GM19463 (cell line): ENCODE data around the gene PTPN21.
"Not testable (repeated sequence)": the region's sequence is repeated elsewhere in the genome, so short reads cannot be mapped to it uniquely, and the experiment has no call there.

Experiments used
- ATAC-seq: cut with Tn5 transposase; IDR thresholded peaks from one replicate; pipeline ENCODE4 v1.9.1; 2021; ENCODE audit warnings: mild to moderate bottlenecking, moderate library complexity; ENCODE audit not compliant: unreplicated experiment

The PTPN21 gene

DNA sequence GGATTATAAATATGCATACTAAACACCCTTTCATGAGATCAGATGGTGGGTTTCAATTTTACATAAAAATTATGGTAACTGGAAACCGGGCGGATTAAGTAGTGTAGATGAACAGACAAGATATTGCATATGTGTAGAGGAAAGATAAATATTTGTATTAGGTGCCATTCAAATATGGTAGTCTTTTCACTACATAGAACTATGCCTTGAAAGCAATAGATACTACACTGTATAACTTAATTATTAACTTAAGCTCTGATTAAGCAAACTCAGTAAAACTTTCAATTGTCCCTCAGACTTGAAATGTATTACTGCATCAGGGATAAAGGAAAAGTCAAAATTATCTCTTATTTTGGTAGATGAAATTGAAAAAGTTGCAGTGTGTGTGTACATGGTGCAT is 1.9 kb downstream of the PTPN21 start:
- ATAC-seq = no peak

GRCh38 chr14:88551980-88552431 is 2.8 kb downstream of the PTPN21 start:
- no peak for ATAC-seq

- peak; percentile 65 for ATAC-seq
These were observed 3.5 kb downstream of the PTPN21 start for GRCh38 chr14:88551094-88551870.

DNA sequence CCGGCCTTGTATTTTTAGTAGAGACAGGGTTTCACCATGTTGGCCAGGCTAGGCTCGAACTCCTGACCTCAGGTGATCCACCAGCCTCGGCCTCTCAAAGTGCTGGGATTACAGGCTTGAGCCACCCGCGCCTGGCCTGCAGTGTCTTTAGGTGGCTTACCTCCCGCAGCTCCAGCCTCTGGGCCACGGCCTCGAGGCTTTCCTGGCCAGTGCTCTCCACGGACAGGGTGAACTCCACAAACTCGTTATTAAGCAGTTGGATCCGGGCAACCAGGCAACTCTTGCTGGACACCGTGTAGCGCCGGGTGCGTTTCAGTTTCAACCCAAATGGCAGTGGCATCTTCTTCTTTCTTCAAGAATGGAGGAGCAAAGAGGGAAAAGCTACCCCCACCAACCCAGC is 4.7 kb downstream of the PTPN21 start:
- ATAC-seq = no peak

DNA sequence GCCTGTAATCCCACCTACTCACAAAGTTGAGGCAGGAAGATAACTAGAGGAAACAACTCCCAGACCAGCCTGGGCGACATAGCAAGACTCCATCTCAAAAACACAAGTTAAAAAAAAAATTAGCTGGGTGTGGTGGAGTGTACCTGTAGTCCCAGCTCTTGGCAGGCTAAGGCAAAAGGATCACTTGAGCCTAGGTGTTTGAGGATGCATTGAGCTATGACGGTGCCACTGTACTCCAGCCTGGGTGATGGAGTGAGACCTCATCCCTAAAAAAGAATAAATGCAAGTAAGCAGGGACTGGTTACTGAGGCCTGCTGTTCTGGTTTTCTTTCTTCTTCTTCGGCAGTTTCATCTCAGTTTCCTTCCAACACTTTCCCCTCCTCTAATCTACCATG is 7.4 kb downstream of the PTPN21 start:
- ATAC-seq = no peak

- no peak for ATAC-seq
These were observed 8.0 kb downstream of the PTPN21 start for GRCh38 chr14:88546621-88547385.

DNA sequence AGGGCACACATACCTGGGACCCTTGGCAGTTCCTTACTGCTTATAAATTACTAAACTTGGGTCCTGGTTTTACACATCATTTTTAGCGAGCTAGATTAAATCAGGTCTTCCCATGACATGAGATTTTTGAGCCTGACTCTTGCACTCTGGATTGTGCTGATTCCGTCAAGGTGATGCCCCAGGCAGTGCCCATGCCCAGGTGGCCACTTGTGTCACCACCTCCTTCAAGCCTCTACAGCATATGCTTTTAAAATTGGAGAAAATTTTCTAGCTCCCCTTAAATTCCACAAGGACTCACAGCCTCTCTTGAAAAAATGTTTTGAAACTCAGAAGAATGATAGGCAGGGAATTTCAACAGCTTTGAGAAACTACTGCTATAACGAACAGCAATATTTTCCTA is 9.6 kb downstream of the PTPN21 start:
- ATAC-seq = no peak

DNA sequence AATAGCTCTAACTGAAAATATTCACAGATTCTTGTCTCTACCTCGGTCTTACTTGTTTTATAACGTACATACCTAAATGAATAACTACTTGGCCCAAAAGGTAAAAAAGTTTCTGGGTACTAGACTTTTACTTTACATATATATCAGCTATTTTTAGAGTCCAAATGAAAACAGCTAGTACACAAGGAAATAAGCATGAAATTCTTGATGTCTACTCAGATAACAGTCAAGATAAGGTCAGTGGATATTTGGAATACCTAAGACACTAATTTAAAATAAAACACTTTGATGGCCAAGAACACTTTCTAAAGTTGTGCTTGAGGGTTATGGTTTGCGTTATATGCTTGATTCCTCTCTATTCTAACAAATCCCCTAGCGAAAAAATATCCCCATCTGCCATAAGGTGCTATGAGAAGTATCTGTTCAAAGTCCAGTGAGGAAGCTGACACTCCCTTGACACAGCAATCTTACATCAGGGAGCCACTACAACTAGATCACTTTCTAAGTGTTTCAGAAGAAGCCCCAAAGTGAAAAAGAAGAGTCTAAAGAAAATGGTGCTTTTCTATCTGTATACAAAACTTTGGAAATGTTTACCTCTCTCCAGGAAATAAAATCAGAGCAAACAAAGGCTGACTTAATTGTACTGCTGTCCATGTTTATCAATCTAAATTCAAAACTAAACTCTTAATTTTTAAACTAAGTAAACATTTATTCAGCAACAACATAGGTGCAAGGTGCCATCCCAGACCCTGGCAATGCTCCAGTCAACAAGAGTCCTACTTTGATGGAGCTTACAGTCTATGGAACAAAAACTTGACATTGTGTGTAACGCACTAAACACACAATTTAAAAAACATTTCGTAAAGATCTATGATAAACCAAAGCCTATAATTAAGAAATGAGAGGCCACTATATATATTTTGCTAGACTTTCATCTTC is 11.7 kb downstream of the PTPN21 start:
- ATAC-seq = no peak

DNA sequence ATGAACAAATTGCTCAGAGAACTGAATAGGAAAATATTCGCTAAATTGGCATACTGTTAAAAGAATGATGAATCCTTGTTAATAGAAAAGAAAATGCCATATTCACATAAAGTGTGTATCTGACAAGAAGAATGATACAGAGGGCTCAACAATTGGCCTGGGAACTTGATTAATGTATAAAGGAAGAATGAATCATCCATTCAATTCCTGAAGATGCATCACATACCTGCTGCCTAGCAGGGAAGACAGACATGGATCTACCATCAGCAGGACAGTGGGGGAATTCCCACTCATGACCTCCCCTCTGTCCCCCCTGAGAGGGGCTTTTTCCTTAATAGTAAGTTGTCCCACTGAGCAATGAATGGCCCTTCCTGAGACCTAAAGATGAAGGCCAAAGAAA is 13.5 kb downstream of the PTPN21 start:
- no peak for ATAC-seq

- no peak for ATAC-seq
These were observed 19.0 kb downstream of the PTPN21 start for GRCh38 chr14:88535813-88536212.

DNA sequence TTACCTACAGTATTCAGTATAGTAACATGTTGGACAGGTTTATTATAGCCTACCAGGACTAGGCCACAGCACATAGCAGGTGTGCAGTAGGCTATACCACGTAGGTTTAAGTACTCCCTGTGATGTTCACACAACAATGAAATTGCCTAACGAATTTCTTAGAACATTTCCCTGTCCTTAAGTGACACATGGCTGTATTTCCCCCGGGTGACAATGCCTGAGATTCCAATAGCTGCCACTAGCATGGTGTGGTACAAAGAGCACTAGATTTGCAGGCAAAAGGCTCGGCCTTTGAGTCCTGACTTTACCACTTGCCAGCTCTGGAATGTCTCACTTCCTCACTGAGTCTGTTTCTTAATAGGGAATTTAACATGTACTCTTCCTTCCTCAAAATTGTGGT is 19.7 kb downstream of the PTPN21 start:
- no peak for ATAC-seq

- ATAC-seq = no peak
These were observed 21.7 kb downstream of the PTPN21 start for GRCh38 chr14:88533064-88533602.

DNA sequence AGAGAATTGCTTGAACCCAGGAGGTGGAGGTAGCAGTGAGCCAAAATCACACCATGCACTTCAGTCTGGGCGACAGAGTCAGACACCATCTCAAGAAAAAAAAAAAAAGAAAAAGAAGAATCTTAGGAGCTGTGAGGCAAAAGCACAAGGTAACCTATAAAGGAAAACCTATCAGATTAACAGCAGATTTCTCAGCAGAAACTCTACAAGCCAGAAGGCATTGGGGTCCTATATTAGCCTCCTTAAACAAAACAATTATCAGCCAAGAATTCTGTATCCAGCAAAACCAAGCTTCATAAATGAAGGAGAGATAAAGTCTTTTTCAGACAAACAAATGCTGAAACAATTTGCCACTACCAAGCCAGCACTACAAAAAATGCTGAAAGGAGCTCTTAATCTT is 24.9 kb downstream of the PTPN21 start:
- ATAC-seq = not testable (repeated sequence)

DNA sequence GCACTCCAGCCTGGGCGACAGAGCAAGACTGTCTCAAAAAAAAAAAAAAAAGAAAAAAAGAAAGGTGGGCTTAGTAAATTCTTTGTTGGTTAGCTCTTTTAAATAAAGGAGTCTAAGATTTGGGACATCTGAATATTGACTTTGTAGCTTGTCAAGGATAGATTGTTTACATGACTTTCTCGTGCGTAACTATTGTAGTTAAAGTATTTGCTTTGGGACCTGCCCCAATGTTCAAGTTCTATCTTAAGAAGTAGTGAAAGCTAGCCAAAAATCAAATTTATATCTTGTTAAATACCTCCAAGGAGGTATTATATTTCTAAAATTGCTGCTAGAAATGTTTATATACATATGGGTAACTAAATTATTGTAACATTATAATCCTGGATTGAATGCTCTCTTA is 32.4 kb downstream of the PTPN21 start:
- no peak for ATAC-seq

GRCh38 chr14:88521818-88522217 is 33.0 kb downstream of the PTPN21 start:
- ATAC-seq = no peak

DNA sequence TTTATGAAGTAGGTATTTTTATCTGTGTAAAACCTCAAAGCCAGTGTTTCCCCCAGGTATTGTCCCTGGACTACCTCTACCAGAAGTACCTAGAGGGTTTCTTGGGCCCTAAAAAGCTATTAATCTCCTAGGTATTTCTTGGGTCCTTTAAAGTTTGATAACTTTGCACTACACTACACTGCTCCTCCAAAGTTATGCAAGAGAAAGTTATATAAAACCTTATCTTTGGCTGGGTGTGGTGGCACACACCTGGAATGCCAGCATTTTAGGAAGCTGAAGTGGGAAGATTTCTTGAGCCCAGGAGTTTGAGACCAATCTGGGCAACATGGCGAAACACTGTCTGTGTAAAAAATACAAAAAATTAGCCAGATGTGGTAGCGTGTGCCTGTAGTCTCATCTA is 34.9 kb downstream of the PTPN21 start:
- ATAC-seq = no peak

- ATAC-seq = no peak
These were observed 36.0 kb downstream of the PTPN21 start for GRCh38 chr14:88518592-88519512.

- no peak for ATAC-seq
These were observed 37.9 kb downstream of the PTPN21 start for GRCh38 chr14:88516861-88517357.

GRCh38 chr14:88515499-88516221 is 39.1 kb downstream of the PTPN21 start:
- no peak for ATAC-seq
